Esophagus muscularis mucosa (tissue), 3 donors: Measurements from ENCODE around the gene PSORS1C1.

Experiments
- CTCF ChIP-seq, 3 experiments: fragments of 200-600 bp in 2 of 3; fragments of 450-650 bp in 1 of 3; sonication (generic) in 2 of 3; IDR thresholded peaks; one replicate each; pipeline ENCODE4 v1.5.1; 2017 to 2019; ENCODE audit warnings: antibody characterized with exemption in 3 of 3, mild to moderate bottlenecking in 2 of 3, moderate library complexity in 1 of 3
- EP300 ChIP-seq: sonication (generic); formaldehyde crosslinking; IDR thresholded peaks from one replicate; pipeline ENCODE4 v1.6.1; 2017; ENCODE audit warnings: antibody characterized with exemption

DNA sequence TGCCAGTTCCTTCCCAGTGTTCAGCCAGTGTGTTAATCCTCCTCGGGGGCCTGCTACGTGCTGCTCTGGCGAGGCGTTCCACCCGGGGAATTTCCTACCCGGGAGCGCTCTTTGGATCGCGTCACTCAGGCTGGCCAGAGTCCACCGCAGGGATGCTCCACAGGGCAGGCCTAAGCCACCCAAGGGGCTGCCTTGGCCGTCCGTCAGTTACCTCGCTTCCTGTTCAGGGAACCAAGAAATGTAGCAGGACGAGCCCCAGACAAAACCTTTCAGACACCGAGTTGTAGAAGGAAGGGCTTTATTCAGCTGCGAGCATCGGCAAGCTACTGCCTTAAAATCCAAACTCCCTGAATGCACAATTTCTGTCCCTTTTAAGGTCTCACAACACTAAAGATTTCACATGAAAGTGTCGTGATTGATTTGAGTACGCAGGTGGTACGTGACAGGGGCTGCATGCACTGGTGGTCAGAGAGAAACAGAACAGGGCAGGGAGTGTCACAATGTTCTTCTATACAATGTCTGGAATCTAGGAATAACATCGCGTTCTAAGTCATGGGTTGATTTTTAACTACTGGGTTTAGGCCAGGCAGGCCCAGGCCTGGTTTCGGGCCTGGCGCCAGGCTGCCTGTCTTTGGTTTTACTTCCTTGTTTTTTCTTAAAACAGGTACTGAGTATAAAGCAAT lies 71.6 kb downstream of the PSORS1C1 start:
- TF ChIP-seq CTCF (IDR thresholded peaks at IDR 0.05) (no peak), EP300 (no peak)
